ENCODE measurements around the gene CAMK1D. TPM values are rescaled to one million over a fixed set of nuclear protein-coding genes. Genes with fewer than 3 reads are reported as not detected.
A peak's percentile ranks its signal among the peaks of the same experiment; 100 is the strongest.

The CAMK1D gene
- total RNA-seq, 2 experiments from 2014 or later = 28.8 to 35.3 TPM

DNA sequence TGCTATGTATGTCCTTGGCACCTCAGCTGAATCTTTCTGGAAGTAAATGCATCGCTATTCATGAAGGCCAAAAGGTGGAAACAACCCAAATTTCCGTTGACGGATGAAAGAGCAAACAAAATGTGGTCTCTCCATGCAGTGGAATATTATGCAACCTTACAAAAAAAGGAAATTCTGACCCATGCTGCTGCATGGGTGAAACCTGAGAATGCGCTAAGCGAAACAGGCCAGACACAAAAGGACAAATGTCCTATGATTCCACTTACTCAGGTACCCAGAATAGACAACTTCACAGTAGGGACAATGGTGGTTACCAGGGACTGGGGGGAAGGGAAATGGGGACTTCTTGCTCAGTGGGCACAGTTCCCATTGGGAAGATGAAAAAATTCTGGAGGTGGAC, 158.8 kb downstream of the CAMK1D start:
- DNase-seq (no peak), ATAC-seq (ENCODE audit: poor library complexity) (no peak)
- no peak for TF ChIP-seq CTCF (IDR thresholded peaks at IDR 0.05)
- H3K4me3 ChIP-seq (ENCODE audit: low read length) = no peak overlapping the region
- H3K27ac ChIP-seq (ENCODE audit: low read depth in 1 of 2, low read length in 2 of 2) = no peak overlapping the region
- peaks cover 22% of the 10 kb centered on the region for H3K4me1 ChIP-seq (ENCODE audit: insufficient read depth, low read length)
- ChIA-PET POLR2A (interaction anchor here (0.5 kb wide), 1 partner anchor 54 kb away, joined by 3 read pairs; no protein-coding TSS in a partner anchor), CTCF (no interaction called here)
- no peaks in the 10 kb centered on the region for H3K27me3 ChIP-seq (ENCODE audit: control insufficient read depth in 1 of 2, insufficient read depth in 2 of 2, low read length in 2 of 2)
- H3K9me3 ChIP-seq (ENCODE audit: control insufficient read depth in 1 of 2, insufficient read depth in 1 of 2, low read length in 2 of 2) = no peaks in the 10 kb centered on the region
- Mint-ChIP-seq H3K27me3 (no peaks in the 10 kb centered on the region), H3K4me3 (no peak overlapping the region), H3K4me1 (ENCODE audit: low read depth) (peaks cover 66% of the 10 kb centered on the region), H3K9me3 (no peaks in the 10 kb centered on the region), H3K36me3 (ENCODE audit: low read depth) (no peaks in the 10 kb centered on the region), H3K27ac (no peak overlapping the region)
- no peaks in the 10 kb centered on the region for H3K36me3 ChIP-seq (ENCODE audit: insufficient read depth, low read length)
- intact Hi-C loops (cut with DNase I, micrococcal nuclease) = no loop called here

- intact Hi-C loops (cut with DNase I, micrococcal nuclease) = no loop called here
- peak overlapping the region; percentile 12 for H3K27ac Mint-ChIP-seq
- CTCF ChIA-PET = no interaction called here
Observed at GRCh38 chr10:12509016-12509793, 159.9 kb downstream of the CAMK1D start.

GRCh38 chr10:12509794-12510100, 160.4 kb downstream of the CAMK1D start:
- Histone ChIP-seq H3K9me3 (ENCODE audit: control insufficient read depth in 1 of 2, insufficient read depth in 1 of 2, low read length in 2 of 2) (no peaks in the 10 kb centered on the region), H3K4me1 (ENCODE audit: insufficient read depth, low read length) (peaks cover 25% of the 10 kb centered on the region)

More at GRCh38 chr10:12509016-12509793, 159.9 kb downstream of the CAMK1D start:
- Mint-ChIP-seq H3K4me3 (no peak overlapping the region), H3K4me1 (ENCODE audit: low read depth) (peaks cover 71% of the 10 kb centered on the region), H3K27me3 (no peaks in the 10 kb centered on the region), H3K36me3 (ENCODE audit: low read depth) (no peaks in the 10 kb centered on the region), H3K9me3 (no peaks in the 10 kb centered on the region)
- POLR2A ChIA-PET = interaction anchor here (0.7 to 1.9 kb wide), 2 partner anchors 55 to 159 kb away, joined by 3 to 5 read pairs; no protein-coding TSS in a partner anchor
- DNase-seq = no peak
- peak; percentile 51 for ATAC-seq (ENCODE audit: poor library complexity)
- no peak for TF ChIP-seq CTCF (IDR thresholded peaks at IDR 0.05)
- Histone ChIP-seq H3K4me3 (ENCODE audit: low read length) (no peak overlapping the region), H3K27me3 (ENCODE audit: control insufficient read depth in 1 of 2, insufficient read depth in 2 of 2, low read length in 2 of 2) (no peaks in the 10 kb centered on the region), H3K4me1 (ENCODE audit: insufficient read depth, low read length) (peaks cover 22% of the 10 kb centered on the region), H3K36me3 (ENCODE audit: insufficient read depth, low read length) (no peaks in the 10 kb centered on the region), H3K9me3 (ENCODE audit: control insufficient read depth in 1 of 2, insufficient read depth in 1 of 2, low read length in 2 of 2) (no peaks in the 10 kb centered on the region), H3K27ac (ENCODE audit: low read depth in 1 of 2, low read length in 2 of 2) (no peak overlapping the region)

More at GRCh38 chr10:12509794-12510100, 160.4 kb downstream of the CAMK1D start:
- CTCF ChIA-PET = no interaction called here
- no peak for TF ChIP-seq CTCF (IDR thresholded peaks at IDR 0.05)
- H3K4me3 ChIP-seq (ENCODE audit: low read length) = no peak overlapping the region
- H3K36me3 ChIP-seq (ENCODE audit: insufficient read depth, low read length) = no peaks in the 10 kb centered on the region
- no peak overlapping the region for H3K27ac ChIP-seq (ENCODE audit: low read depth in 1 of 2, low read length in 2 of 2)
- intact Hi-C loops (cut with DNase I, micrococcal nuclease) = no loop called here
- no peaks in the 10 kb centered on the region for H3K9me3 Mint-ChIP-seq
- H3K4me3 Mint-ChIP-seq = no peak overlapping the region
- no peaks in the 10 kb centered on the region for H3K27me3 ChIP-seq (ENCODE audit: control insufficient read depth in 1 of 2, insufficient read depth in 2 of 2, low read length in 2 of 2)
- H3K36me3 Mint-ChIP-seq (ENCODE audit: low read depth) = no peaks in the 10 kb centered on the region
- peak overlapping the region; percentile 12 for H3K27ac Mint-ChIP-seq
- DNase-seq (no peak), ATAC-seq (ENCODE audit: poor library complexity) (no peak)
- H3K27me3 Mint-ChIP-seq = no peaks in the 10 kb centered on the region
- peaks cover 69% of the 10 kb centered on the region for H3K4me1 Mint-ChIP-seq (ENCODE audit: low read depth)
- POLR2A ChIA-PET = interaction anchor here (1.9 kb wide), 1 partner anchor 160 kb away, joined by 5 read pairs; no protein-coding TSS in a partner anchor

All from CD4-positive, alpha-beta T cell (primary cell).